GM13977 (cell line): ENCODE results near the gene GPHN.

Experiments used
- DNase-seq: peaks from one replicate; pipeline ENCODE4 v3.0.0; 2012; ENCODE audit warnings: low spot score
- in situ Hi-C: fragments of 300-500 bp; cut with MboI; formaldehyde crosslinking; loops from one replicate; pipeline ENCODE4 v1.12.0; 2022; ENCODE audit warnings: low sequenced_read_pairs, low pct_unique_long_range_greater_than_20kb, mixed read lengths, inconsistent platforms; ENCODE audit not compliant: unreplicated experiment
- TF ChIP-seq, protein P1 (sequence below): IDR thresholded peaks from 2 replicates; pipeline ENCODE4 v1.5.1; 2012; ENCODE audit warnings: mild to moderate bottlenecking, control low read depth; ENCODE audit not compliant: insufficient read depth; ENCODE audit errors: extremely low read depth, missing control alignments

GPHN gene

DNA sequence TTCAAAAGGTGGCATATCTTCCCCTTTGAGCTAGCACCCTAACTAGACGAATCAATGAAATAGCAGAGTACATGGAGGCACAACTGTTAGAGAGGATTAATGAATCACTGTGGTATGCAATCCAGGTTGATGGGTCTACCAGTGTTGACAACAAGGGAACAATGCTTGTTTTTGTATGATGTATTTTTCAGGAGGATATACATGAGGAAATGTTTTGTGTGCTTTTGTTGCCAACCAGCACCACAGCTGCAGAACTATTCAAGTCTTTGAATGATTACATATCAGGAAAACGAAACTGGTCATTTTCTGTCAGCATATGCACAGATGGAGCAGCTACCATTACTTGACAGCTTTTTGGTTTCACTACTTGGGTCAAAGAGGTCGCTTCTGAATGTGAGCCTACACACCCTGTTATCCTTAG lies 142.6 kb downstream of the GPHN start:
- TF ChIP-seq, protein P1, sequence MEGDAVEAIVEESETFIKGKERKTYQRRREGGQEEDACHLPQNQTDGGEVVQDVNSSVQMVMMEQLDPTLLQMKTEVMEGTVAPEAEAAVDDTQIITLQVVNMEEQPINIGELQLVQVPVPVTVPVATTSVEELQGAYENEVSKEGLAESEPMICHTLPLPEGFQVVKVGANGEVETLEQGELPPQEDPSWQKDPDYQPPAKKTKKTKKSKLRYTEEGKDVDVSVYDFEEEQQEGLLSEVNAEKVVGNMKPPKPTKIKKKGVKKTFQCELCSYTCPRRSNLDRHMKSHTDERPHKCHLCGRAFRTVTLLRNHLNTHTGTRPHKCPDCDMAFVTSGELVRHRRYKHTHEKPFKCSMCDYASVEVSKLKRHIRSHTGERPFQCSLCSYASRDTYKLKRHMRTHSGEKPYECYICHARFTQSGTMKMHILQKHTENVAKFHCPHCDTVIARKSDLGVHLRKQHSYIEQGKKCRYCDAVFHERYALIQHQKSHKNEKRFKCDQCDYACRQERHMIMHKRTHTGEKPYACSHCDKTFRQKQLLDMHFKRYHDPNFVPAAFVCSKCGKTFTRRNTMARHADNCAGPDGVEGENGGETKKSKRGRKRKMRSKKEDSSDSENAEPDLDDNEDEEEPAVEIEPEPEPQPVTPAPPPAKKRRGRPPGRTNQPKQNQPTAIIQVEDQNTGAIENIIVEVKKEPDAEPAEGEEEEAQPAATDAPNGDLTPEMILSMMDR: no peak
- in situ Hi-C loops: no loop called here
- DNase-seq: no peak

DNA sequence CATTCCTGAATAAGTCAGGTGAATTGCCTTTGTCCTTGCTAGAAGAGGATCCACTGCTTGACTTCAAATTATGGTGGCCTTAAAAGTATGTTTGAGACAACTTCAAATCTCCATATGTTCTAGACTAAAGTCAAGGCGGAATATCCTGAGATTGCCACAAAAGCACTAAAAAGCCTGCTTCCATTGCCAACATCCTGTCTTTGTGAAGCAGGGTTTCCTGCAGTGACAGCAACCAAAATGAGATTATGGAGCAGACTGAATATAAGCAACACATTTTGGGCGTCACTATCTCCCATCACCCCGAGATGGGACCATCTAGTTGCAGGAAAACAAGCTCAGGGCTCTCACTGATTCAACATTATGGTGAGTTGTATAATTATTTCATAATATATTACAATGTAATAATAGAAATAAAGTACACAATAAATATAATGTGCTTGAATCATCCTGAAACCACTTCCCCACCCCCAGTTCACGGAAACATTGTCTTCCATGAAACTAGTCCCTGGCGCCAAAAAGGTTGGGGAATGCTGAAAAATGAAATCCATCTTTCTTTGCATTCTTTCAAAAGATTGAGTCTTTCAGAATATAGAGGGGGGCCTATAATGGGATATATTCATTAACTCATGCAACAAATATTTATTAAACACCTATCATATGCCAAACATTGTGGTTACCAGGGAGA lies 143.7 kb downstream of the GPHN start:
- no peak for DNase-seq

DNA sequence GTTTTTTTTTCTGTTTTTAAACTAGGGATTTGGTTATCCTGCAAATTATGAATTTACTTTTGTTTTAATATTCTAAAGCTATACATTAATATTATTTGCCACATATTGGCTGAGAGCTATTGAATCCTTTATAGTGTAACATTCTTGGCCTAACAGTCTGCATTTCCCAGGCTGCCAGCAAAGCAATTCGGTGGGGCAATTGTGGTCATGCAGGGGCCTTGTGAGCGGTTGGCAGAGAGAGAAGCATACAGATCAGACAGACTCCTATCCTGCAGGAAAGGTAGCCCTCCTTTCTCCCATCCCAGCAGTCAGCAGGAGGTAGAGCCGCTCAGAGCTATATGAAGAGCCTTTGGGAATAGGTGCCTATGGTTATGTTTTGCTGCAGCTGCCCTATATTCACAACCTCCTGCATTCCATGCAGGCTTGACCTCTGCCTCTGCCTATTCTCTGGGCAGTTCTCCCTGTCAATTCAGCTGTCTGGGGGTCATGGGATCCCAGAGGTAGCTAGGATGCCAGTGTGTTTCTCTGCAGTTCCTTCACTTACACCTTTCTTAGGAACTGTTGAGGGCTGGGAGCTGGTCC lies 144.7 kb downstream of the GPHN start:
- in situ Hi-C loops: no loop called here
- no peak for DNase-seq
- TF ChIP-seq, protein P1: no peak

More for the DNA sequence above, 143.7 kb downstream of the GPHN start:
- in situ Hi-C loops: no loop called here
- TF ChIP-seq, protein P1: no peak

DNA sequence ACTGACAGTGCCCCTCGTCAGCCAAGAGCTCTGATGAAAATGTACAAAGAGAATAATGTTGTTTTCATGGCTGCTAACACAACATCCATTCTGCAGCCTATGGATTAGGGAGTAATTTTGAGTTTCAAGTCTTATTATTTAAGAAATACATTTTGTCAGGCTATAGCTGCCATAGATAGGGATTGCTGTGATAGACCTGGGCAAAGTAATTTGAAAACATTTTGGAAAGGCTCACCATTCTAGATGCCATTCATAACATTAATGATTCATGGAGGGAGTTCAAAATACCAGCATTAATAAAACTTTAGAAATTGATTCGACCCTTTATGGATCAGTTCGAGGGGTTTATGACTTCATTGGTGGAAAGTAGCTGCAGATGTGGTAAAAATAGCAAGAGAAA lies 149.8 kb downstream of the GPHN start:
- TF ChIP-seq, protein P1: no peak
- in situ Hi-C loops: no loop called here
- no peak for DNase-seq

DNA sequence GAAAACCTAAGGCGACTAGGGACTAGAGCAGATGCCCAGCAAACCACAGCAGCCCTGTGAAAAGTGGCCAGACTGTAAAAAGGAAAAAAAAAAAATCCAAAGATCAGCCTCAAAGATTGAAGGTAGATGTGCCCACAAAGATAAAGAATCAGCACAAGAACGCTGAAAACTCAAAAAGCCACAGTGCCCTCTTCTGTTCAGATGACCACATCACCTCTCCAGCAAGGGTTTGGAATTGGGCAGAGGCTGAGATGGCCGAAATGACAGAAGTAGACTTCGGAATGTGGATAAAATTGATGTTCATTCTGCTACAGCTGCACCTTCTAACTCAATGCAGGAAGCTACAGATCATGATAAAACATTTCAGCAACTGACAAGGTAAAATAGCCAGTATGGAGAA lies 154.4 kb downstream of the GPHN start:
- TF ChIP-seq, protein P1: no peak
- in situ Hi-C loops: no loop called here
- no peak for DNase-seq

DNA sequence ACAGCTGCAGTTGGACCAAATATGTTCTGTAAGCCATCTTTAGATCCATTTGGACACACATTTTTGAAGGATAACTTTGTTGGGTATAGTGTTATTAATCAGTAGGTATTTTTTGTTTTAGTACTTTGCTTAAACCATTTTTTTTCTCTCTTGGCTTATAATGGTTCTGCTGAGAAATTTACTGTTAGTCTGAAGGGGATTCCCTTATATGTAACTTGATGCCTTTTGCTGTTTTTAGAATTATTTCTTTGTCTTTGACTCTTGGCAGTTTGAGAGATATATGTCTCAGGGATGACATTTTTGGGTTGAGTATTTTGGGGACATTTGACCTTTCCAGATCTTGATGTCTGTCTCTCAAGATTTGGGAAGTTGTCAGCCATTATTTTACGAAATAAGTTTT lies 169.8 kb downstream of the GPHN start:
- in situ Hi-C loops: no loop called here
- TF ChIP-seq, protein P1: no peak
- no peak for DNase-seq
